Measurements from ENCODE around the gene KAT5.
"Not testable (repeated sequence)": the region's sequence is repeated elsewhere in the genome, so short reads cannot be mapped to it uniquely, and the experiment has no call there.

The KAT5 gene

GRCh38 chr11:65711785-65712632 is at the start of gene KAT5:
Gene KAT5 (plus strand): TSS chr11:65712252. CDS start chr11:65712268, 16 bp downstream.
- DNase-seq, result peak; percentile 99

- peak; percentile 97 for DNase-seq
Observed at GRCh38 chr11:65662799-65663638, 49.0 kb upstream of the KAT5 start, which contains the start of gene RELA. Gene RELA (minus strand): TSS chr11:65662916. CDS start chr11:65662832, 84 bp downstream.

GRCh38 chr11:65663639-65664200 is 48.3 kb upstream of the KAT5 start:
- no peak for DNase-seq

GRCh38 chr11:65672180-65672860 is 39.7 kb upstream of the KAT5 start:
- DNase-seq, result no peak

- DNase-seq, result no peak
Observed at GRCh38 chr11:65672982-65673381, 39.1 kb upstream of the KAT5 start.

- DNase-seq, result no peak
Observed at GRCh38 chr11:65680192-65680743, 31.8 kb upstream of the KAT5 start.

- DNase-seq, result not testable (repeated sequence)
Observed at GRCh38 chr11:65683480-65683879, 28.6 kb upstream of the KAT5 start.

- no peak for DNase-seq
Observed at GRCh38 chr11:65685981-65686380, 26.1 kb upstream of the KAT5 start.

GRCh38 chr11:65691847-65692246 is 20.2 kb upstream of the KAT5 start:
- DNase-seq, result not testable (repeated sequence)

GRCh38 chr11:65692367-65692766 is 19.7 kb upstream of the KAT5 start:
- no peak for DNase-seq

GRCh38 chr11:65695459-65696241 is 16.4 kb upstream of the KAT5 start:
- DNase-seq, result no peak

- no peak for DNase-seq
Observed at GRCh38 chr11:65696802-65697552, 15.1 kb upstream of the KAT5 start.

- no peak for DNase-seq
Observed at GRCh38 chr11:65698205-65698604, 13.8 kb upstream of the KAT5 start.

- no peak for DNase-seq
Observed at GRCh38 chr11:65699306-65699705, 12.7 kb upstream of the KAT5 start.

- DNase-seq, result no peak
Observed at GRCh38 chr11:65700399-65700798, 11.7 kb upstream of the KAT5 start.

- DNase-seq, result no peak
Observed at GRCh38 chr11:65701686-65702085, 10.4 kb upstream of the KAT5 start.

GRCh38 chr11:65703846-65704245 is 8.2 kb upstream of the KAT5 start:
- DNase-seq, result no peak

- peak; percentile 66 for DNase-seq
Observed at GRCh38 chr11:65706303-65706763, 5.7 kb upstream of the KAT5 start.

GRCh38 chr11:65707002-65707401 is 5.0 kb upstream of the KAT5 start:
- DNase-seq, result not testable (repeated sequence)

- DNase-seq, result no peak
Observed at GRCh38 chr11:65708451-65708850, 3.6 kb upstream of the KAT5 start.

GRCh38 chr11:65709661-65710060 is 2.4 kb upstream of the KAT5 start:
- DNase-seq, result peak; percentile 70
